HEK293 (cell line): ENCODE data around the gene IQCH.

Experiments
- CTCF ChIA-PET: fragments of 350-600 bp; formaldehyde crosslinking; extraction: SDS; loops from one replicate; lab custom pipeline; 2021; ENCODE audit warnings: antibody characterized with exemption; lab: Yijun Ruan, JAX
- POLR2A ChIA-PET: fragments of 300-600 bp; formaldehyde crosslinking; extraction: SDS; loops from one replicate; lab custom pipeline; 2020; ENCODE audit warnings: antibody characterized with exemption, inconsistent platforms; lab: Yijun Ruan, JAX
- H3K27ac ChIP-seq: fragments of 200-500 bp; sonication (Bioruptor generic); 2 replicates; pipeline ENCODE4 v1.5.1; 2014; ENCODE audit warnings: low read depth, low read length, control low read depth, inconsistent platforms; ENCODE audit errors: extremely low read depth
- H3K36me3 ChIP-seq, 2 experiments: fragments of 200-500 bp in 1 of 2; sonication (Bioruptor generic) in 1 of 2; 1 replicate in 1 of 2; 2 replicates in 1 of 2; pipeline ENCODE4 v1.5.1; 2014 to 2017; ENCODE audit warnings: inconsistent platforms in 2 of 2, low read length in 2 of 2; ENCODE audit not compliant: control insufficient read depth in 2 of 2, insufficient read depth in 1 of 2
- H3K4me1 ChIP-seq: fragments of 200-500 bp; sonication (Bioruptor generic); 2 replicates; pipeline ENCODE4 v1.5.1; 2014; ENCODE audit warnings: mild to moderate bottlenecking, low read length, inconsistent platforms; ENCODE audit not compliant: control insufficient read depth, insufficient read depth
- H3K4me3 ChIP-seq: 2 replicates; pipeline ENCODE4 v1.5.1; 2011; ENCODE audit warnings: low read depth, mild to moderate bottlenecking, control low read depth, low read length, moderate library complexity
- H3K9me3 ChIP-seq: fragments of 200-500 bp; sonication (Bioruptor generic); 2 replicates; pipeline ENCODE4 v1.5.1; 2014; ENCODE audit warnings: low read depth, low read length, inconsistent platforms; ENCODE audit not compliant: control insufficient read depth, insufficient read depth
- KLF7 ChIP-seq: fragments of 450-650 bp; formaldehyde crosslinking; IDR thresholded peaks from 2 replicates; pipeline ENCODE4 v1.5.1; 2016; ENCODE audit warnings: missing biosample characterization, missing genetic modification characterization, borderline replicate concordance
- MYNN ChIP-seq: fragments of 450-650 bp; formaldehyde crosslinking; IDR thresholded peaks from 2 replicates; pipeline ENCODE4 v1.5.1; 2016; ENCODE audit warnings: missing biosample characterization, missing genetic modification characterization, borderline replicate concordance
- PRDM1 ChIP-seq: fragments of 450-650 bp; formaldehyde crosslinking; IDR thresholded peaks from 2 replicates; pipeline ENCODE4; 2016; ENCODE audit warnings: missing biosample characterization, missing genetic modification characterization
- ZBTB17 ChIP-seq: fragments of 450-650 bp; formaldehyde crosslinking; IDR thresholded peaks from 2 replicates; pipeline ENCODE4 v1.5.1; 2016; ENCODE audit warnings: missing biosample characterization, missing genetic modification characterization
- ZFP41 ChIP-seq: fragments of 450-650 bp; formaldehyde crosslinking; IDR thresholded peaks from 2 replicates; pipeline ENCODE4 v1.5.1; 2016; ENCODE audit warnings: missing biosample characterization, missing genetic modification characterization, borderline replicate concordance
- ZNF121 ChIP-seq: fragments of 450-650 bp; formaldehyde crosslinking; IDR thresholded peaks from 2 replicates; pipeline ENCODE4 v1.5.1; 2016; ENCODE audit warnings: missing biosample characterization, missing genetic modification characterization
- ZNF2 ChIP-seq: fragments of 450-650 bp; formaldehyde crosslinking; IDR thresholded peaks from 2 replicates; pipeline ENCODE4 v1.5.1; 2016; ENCODE audit warnings: missing biosample characterization, missing genetic modification characterization
- ZNF221 ChIP-seq: fragments of 450-650 bp; formaldehyde crosslinking; IDR thresholded peaks from 2 replicates; pipeline ENCODE4 v1.5.1; 2017; ENCODE audit warnings: missing biosample characterization, missing genetic modification characterization, borderline replicate concordance
- ZNF26 ChIP-seq: fragments of 450-650 bp; formaldehyde crosslinking; IDR thresholded peaks from 2 replicates; pipeline ENCODE4 v1.5.1; 2016; ENCODE audit warnings: missing biosample characterization, missing genetic modification characterization
- ZNF266 ChIP-seq: fragments of 450-650 bp; formaldehyde crosslinking; IDR thresholded peaks from 2 replicates; pipeline ENCODE4 v1.5.1; 2016; ENCODE audit warnings: missing biosample characterization, missing genetic modification characterization, low read depth
- ZNF391 ChIP-seq: fragments of 450-650 bp; formaldehyde crosslinking; IDR thresholded peaks from 2 replicates; pipeline ENCODE4 v1.5.1; 2016; ENCODE audit warnings: low read depth, missing biosample characterization, missing genetic modification characterization, borderline replicate concordance
- ZNF449 ChIP-seq: fragments of 450-650 bp; formaldehyde crosslinking; IDR thresholded peaks from 2 replicates; pipeline ENCODE4 v1.5.1; 2017; ENCODE audit warnings: missing biosample characterization, mild to moderate bottlenecking, missing genetic modification characterization, moderate library complexity
- ZNF549 ChIP-seq: fragments of 450-650 bp; IDR thresholded peaks from 2 replicates; pipeline ENCODE4 v1.5.1; 2018; ENCODE audit warnings: missing biosample characterization, missing genetic modification characterization, mild to moderate bottlenecking, inconsistent platforms, moderate library complexity
- ZNF76 ChIP-seq: fragments of 450-650 bp; formaldehyde crosslinking; IDR thresholded peaks from 2 replicates; pipeline ENCODE4; 2016; ENCODE audit warnings: low read depth, missing biosample characterization, missing genetic modification characterization, borderline replicate concordance
- ZNF837 ChIP-seq: fragments of 450-650 bp; formaldehyde crosslinking; IDR thresholded peaks from 2 replicates; pipeline ENCODE4 v1.5.1; 2016; ENCODE audit warnings: missing biosample characterization, missing genetic modification characterization
- ZSCAN30 ChIP-seq: fragments of 450-650 bp; IDR thresholded peaks from 2 replicates; pipeline ENCODE4 v1.5.1; 2018; ENCODE audit warnings: missing biosample characterization, mild to moderate bottlenecking, missing genetic modification characterization, moderate library complexity

The IQCH gene

GRCh38 chr15:67372543-67372942 lies 118.0 kb downstream of the IQCH start:
- Histone ChIP-seq H3K4me3 (no peak overlapping the region), H3K36me3 (no peaks in the 10 kb centered on the region), H3K4me1 (no peaks in the 10 kb centered on the region), H3K27ac (no peak overlapping the region), H3K9me3 (no peaks in the 10 kb centered on the region)
- ChIA-PET POLR2A (no interaction called here), CTCF (interaction anchor here (0.5 to 0.7 kb wide), 2 partner anchors 741 to 1871 kb away, joined by 3 to 10 read pairs; no protein-coding TSS in a partner anchor)
- TF ChIP-seq PRDM1 (tag by site-specific recombination) = peak; percentile 59; the same call in 1 of the 2 replicates
- no peak for TF ChIP-seq ZSCAN30 (tag by site-specific recombination)

- Histone ChIP-seq H3K4me3 (no peak overlapping the region), H3K36me3 (no peaks in the 10 kb centered on the region), H3K27ac (no peak overlapping the region), H3K9me3 (no peaks in the 10 kb centered on the region), H3K4me1 (no peaks in the 10 kb centered on the region)
- CTCF ChIA-PET = interaction anchor here (0.5 to 0.7 kb wide), 2 partner anchors 741 to 1871 kb away, joined by 3 to 10 read pairs; no protein-coding TSS in a partner anchor
- TF ChIP-seq ZNF76 (tag by site-specific recombination) (no peak), MYNN (tag by site-specific recombination) (no peak), ZNF266 (tag by site-specific recombination) (no peak), ZFP41 (tag by site-specific recombination) (no peak), ZBTB17 (no peak), ZNF26 (tag by site-specific recombination) (no peak), ZNF121 (no peak), ZNF221 (tag by site-specific recombination) (no peak)
- POLR2A ChIA-PET = no interaction called here
Observed at GRCh38 chr15:67372986-67373675, 118.5 kb downstream of the IQCH start.

GRCh38 chr15:67373971-67374370 lies 119.4 kb downstream of the IQCH start:
- no peaks in the 10 kb centered on the region for H3K4me1 ChIP-seq
- no peak overlapping the region for H3K27ac ChIP-seq
- no peak for TF ChIP-seq ZNF837 (tag by site-specific recombination)
- no peak for TF ChIP-seq KLF7 (tag by site-specific recombination)
- TF ChIP-seq ZNF549 (tag by site-specific recombination) = no peak
- TF ChIP-seq ZNF449 (tag by site-specific recombination) = no peak
- no peak for TF ChIP-seq ZNF121
- no peak for TF ChIP-seq ZNF2 (tag by site-specific recombination)
- no peak for TF ChIP-seq ZNF391 (tag by site-specific recombination)
- ChIA-PET POLR2A (no interaction called here), CTCF (interaction anchor here (0.5 to 1.3 kb wide), 3 partner anchors 10 to 651 kb away, joined by 3 to 4 read pairs (median 3); no protein-coding TSS in a partner anchor)
- no peak overlapping the region for H3K4me3 ChIP-seq
- H3K9me3 ChIP-seq = no peaks in the 10 kb centered on the region
- no peaks in the 10 kb centered on the region for H3K36me3 ChIP-seq
